ENCODE data around the gene NOL3. TPM values are rescaled to one million over a fixed set of nuclear protein-coding genes. Genes with fewer than 3 reads are reported as not detected.

NOL3 gene
- total and polyA plus RNA-seq, 9 of the 15 experiments (the other 6 are each of a cell fraction or from before 2014, with no cell fraction given), result 0.45 to 14.0 (median 5.4) TPM

- Histone ChIP-seq H4K20me1 (replicated peaks; ENCODE audit: control insufficient read depth, insufficient read depth, low read length) (no peaks in the 10 kb centered on the region; the same call in 1 of the 2 replicates), H3K9me1 (ENCODE audit: control insufficient read depth, insufficient read depth, low read length) (no peaks in the 10 kb centered on the region), H2AFZ (ENCODE audit: low read depth, low read length) (no peak overlapping the region), H3K79me2 (ENCODE audit: control insufficient read depth, insufficient read depth, low read length) (no peaks in the 10 kb centered on the region), H3K9me3 (replicated peaks; ENCODE audit: control insufficient read depth, insufficient read depth, low read depth, low read length) (no peaks in the 10 kb centered on the region), H3K4me3 (no peak overlapping the region), H3K27me3 (ENCODE audit: control insufficient read depth in 2 of 2, insufficient read depth in 2 of 2, low read length in 2 of 2) (no peaks in the 10 kb centered on the region), H3K4me1 (replicated peaks in 1 of 2; ENCODE audit: control insufficient read depth in 2 of 2, insufficient read depth in 2 of 2, low read length in 2 of 2) (peaks cover 1 to 44% of the 10 kb centered on the region in 2 experiments; a peak in 3 of 5 replicates), H3K36me3 (ENCODE audit: control insufficient read depth, insufficient read depth, low read length) (peaks cover 76% of the 10 kb centered on the region; the same call in 2 of the 3 replicates), H3K27ac (ENCODE audit: extremely low read depth, low read depth, low read length) (no peak overlapping the region), H3K4me2 (ENCODE audit: insufficient read depth, low read length) (no peak overlapping the region), H3K9ac (ENCODE audit: insufficient read depth in 1 of 2, low read depth in 2 of 2, low read length in 2 of 2) (peak overlapping the region in 1 of 2 experiments; percentile 26; a peak in 1 of 4 replicates)
- ChIA-PET CTCF (ENCODE audit: low intra/inter-chr PET ratio) (no interaction called here), POLR2A (interaction anchor here (1.0 to 2.2 kb wide), 2 partner anchors 19 to 22 kb away, joined by 3 to 6 read pairs; partner anchors contain the start of gene MATCAP1)
- TF ChIP-seq RBFOX2 (IDR thresholded peaks at IDR 0.05; ENCODE audit: low read depth, low read length), result peak; percentile 47
- TF ChIP-seq MTA1 (IDR thresholded peaks at IDR 0.05; ENCODE audit: borderline replicate concordance), result no peak
- TF ChIP-seq POLR2G (IDR thresholded peaks at IDR 0.05; ENCODE audit: low read depth, low read length), result peak; percentile 41; the same call in 1 of the 2 replicates
- TF ChIP-seq TCF3 (CRISPR knock-in tag; IDR thresholded peaks at IDR 0.05), result no peak
- no peak for TF ChIP-seq PHB (CRISPR knock-in tag; IDR thresholded peaks at IDR 0.05)
- no peak for TF ChIP-seq HSF4 (CRISPR knock-in tag; IDR thresholded peaks at IDR 0.05; ENCODE audit: borderline replicate concordance)
- TF ChIP-seq BCOR (IDR thresholded peaks at IDR 0.05), result no peak
- TF ChIP-seq, protein P1, sequence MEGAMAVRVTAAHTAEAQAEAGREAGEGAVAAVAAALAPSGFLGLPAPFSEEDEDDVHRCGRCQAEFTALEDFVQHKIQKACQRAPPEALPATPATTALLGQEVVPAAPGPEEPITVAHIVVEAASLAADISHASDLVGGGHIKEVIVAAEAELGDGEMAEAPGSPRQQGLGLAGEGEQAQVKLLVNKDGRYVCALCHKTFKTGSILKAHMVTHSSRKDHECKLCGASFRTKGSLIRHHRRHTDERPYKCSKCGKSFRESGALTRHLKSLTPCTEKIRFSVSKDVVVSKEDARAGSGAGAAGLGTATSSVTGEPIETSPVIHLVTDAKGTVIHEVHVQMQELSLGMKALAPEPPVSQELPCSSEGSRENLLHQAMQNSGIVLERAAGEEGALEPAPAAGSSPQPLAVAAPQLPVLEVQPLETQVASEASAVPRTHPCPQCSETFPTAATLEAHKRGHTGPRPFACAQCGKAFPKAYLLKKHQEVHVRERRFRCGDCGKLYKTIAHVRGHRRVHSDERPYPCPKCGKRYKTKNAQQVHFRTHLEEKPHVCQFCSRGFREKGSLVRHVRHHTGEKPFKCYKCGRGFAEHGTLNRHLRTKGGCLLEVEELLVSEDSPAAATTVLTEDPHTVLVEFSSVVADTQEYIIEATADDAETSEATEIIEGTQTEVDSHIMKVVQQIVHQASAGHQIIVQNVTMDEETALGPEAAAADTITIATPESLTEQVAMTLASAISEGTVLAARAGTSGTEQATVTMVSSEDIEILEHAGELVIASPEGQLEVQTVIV (CRISPR knock-in tag; IDR thresholded peaks at IDR 0.05; ENCODE audit: borderline replicate concordance), result no peak
- no peak for TF ChIP-seq SMAD3 (CRISPR knock-in tag; conservative IDR thresholded peaks at IDR 0.05)
- no peak for TF ChIP-seq TSC22D4 (tag; IDR thresholded peaks at IDR 0.05)
- WGBS (ENCODE audit: insufficient coverage, low coverage, missing lambda C conversion rate), result 95% methylated on average over 17 of the region's 40 CpGs
- FAIRE-seq (no peak), ATAC-seq (no peak), DNase-seq (ENCODE audit: extremely low read depth in 1 of 4, low spot score in 3 of 4) (peak in 1 of 4 experiments; percentile 9)
- in situ Hi-C loops (cut with MboI), result no loop called here
- no TSS peak for BruUV-seq (replicated peaks)
- intact Hi-C loops (cut with micrococcal nuclease), result no loop called here
Measured at GRCh38 chr16:67201411-67202345, 31.3 kb downstream of the NOL3 start.
